Measurements from ENCODE around the gene DNAJC5.

Gene DNAJC5

DNA sequence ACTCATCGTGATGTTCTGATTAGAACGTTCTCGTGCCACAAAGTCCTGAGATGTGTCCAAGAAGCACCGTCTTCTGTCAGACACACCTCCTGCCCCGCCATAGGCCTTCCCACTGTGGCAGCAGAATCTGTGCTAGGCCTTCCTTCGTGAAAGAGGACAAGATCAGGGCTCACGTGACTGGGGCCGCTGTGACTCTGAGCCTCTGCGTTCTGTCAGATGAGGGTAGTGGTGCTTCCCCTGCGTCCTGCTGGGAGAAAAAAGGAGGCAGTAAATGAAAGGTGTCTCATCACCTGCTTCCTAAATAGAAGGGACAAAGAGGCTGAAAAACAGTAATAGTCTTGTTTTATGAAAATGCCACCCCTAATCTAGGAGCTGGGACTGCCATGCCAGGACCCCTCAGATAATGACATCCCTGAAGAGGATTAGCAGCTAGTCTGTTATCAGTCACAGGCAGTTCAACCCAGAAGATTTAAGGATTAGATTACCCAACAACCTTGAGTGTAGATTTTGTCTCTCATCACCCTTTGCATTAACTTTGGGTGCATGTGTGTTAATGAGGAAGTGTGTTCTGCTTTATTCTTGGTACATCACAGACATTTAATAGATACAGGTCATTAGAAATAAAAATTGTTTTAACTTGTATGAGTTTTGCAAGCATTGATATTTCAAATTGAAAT, 4.1 kb downstream of the DNAJC5 start:
- no peak overlapping the region for H2BK5ac ChIP-seq (ENCODE audit: low read depth, low read length, poor library complexity)
- H3K9ac ChIP-seq (ENCODE audit: low read length), result no peak overlapping the region
- no peak overlapping the region for H2BK12ac ChIP-seq (ENCODE audit: low read length)
- WGBS (ENCODE audit: extremely low coverage, insufficient coverage, insufficient read length), result no CpG with 5 or more reads among the region's 10 CpGs
- no peak overlapping the region for H3K23ac ChIP-seq (ENCODE audit: low read length)
- no peak overlapping the region for H2AK5ac ChIP-seq (ENCODE audit: low read length)
- no peak overlapping the region for H2AFZ ChIP-seq (ENCODE audit: insufficient read depth, low read length, poor library complexity)
- no peak overlapping the region for H3K18ac ChIP-seq (ENCODE audit: low read length)
- no peak overlapping the region for H3K14ac ChIP-seq (ENCODE audit: low read length)
- no peaks in the 10 kb centered on the region for H3K9me3 ChIP-seq (ENCODE audit: insufficient read depth, low read depth, low read length)
- peaks cover 5 to 12% of the 10 kb centered on the region in 2 experiments for H3K36me3 ChIP-seq (ENCODE audit: control insufficient read depth in 1 of 2, insufficient read depth in 2 of 2, low read length in 2 of 2)
- peak overlapping the region; percentile 48 for H3K4ac ChIP-seq (ENCODE audit: low read depth, low read length)
- no peak overlapping the region for H4K12ac ChIP-seq (ENCODE audit: low read depth, low read length)
- no peaks in the 10 kb centered on the region for H3K27me3 ChIP-seq (ENCODE audit: insufficient read depth, low read length)
- H3K4me1 ChIP-seq (ENCODE audit: control insufficient read depth in 1 of 2, insufficient read depth in 2 of 2, low read length in 2 of 2), result peaks cover 7% of the 10 kb centered on the region in 2 experiments
- no peak overlapping the region for H3K27ac ChIP-seq (ENCODE audit: low read depth, low read length)
- H2BK120ac ChIP-seq (ENCODE audit: insufficient read depth, low read length, poor library complexity), result no peak overlapping the region
- H3K4me3 ChIP-seq (ENCODE audit: low read depth, low read length), result no peak overlapping the region
- H4K91ac ChIP-seq (ENCODE audit: low read depth, low read length), result no peak overlapping the region
- H4K8ac ChIP-seq (ENCODE audit: low read depth, low read length), result no peak overlapping the region
- H3K79me1 ChIP-seq (ENCODE audit: low read length), result no peaks in the 10 kb centered on the region
- peaks cover 14% of the 10 kb centered on the region for H3K79me2 ChIP-seq (ENCODE audit: control insufficient read depth, insufficient read depth, low read length, poor library complexity)
- H3K4me2 ChIP-seq (ENCODE audit: low read length), result no peak overlapping the region
- DNase-seq, result peak; percentile 93

DNA sequence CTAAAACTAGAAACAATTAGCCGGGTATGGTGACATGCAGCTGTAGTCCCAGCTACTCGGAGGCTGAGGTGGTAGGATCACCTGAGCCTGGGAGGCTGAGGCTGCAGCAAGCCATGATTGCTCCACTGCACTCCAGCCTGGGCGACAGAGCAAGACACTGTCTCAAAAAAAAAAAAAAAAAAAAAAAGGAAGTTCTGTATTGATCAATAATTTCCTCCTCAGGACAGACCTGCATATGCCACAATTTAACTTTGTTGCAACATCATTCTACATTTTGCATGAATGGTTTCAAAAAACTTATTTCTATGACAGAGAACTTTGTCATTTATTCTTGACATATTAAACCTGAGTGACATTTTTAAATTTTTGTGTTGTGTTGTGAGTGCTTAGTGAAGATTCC, 5.5 kb downstream of the DNAJC5 start:
- DNase-seq, result no peak
- peaks cover 16% of the 10 kb centered on the region for H3K79me2 ChIP-seq (ENCODE audit: control insufficient read depth, insufficient read depth, low read length, poor library complexity)
- H3K27me3 ChIP-seq (ENCODE audit: insufficient read depth, low read length), result no peaks in the 10 kb centered on the region
- H4K91ac ChIP-seq (ENCODE audit: low read depth, low read length), result no peak overlapping the region
- H3K4me2 ChIP-seq (ENCODE audit: low read length), result no peak overlapping the region
- no peak overlapping the region for H3K9ac ChIP-seq (ENCODE audit: low read length)
- H3K4me3 ChIP-seq (ENCODE audit: low read depth, low read length), result no peak overlapping the region
- H3K4ac ChIP-seq (ENCODE audit: low read depth, low read length), result no peak overlapping the region
- no peak overlapping the region for H4K8ac ChIP-seq (ENCODE audit: low read depth, low read length)
- H3K9me3 ChIP-seq (ENCODE audit: insufficient read depth, low read depth, low read length), result no peaks in the 10 kb centered on the region
- no peak overlapping the region for H2BK120ac ChIP-seq (ENCODE audit: insufficient read depth, low read length, poor library complexity)
- H3K27ac ChIP-seq (ENCODE audit: low read depth, low read length), result no peak overlapping the region
- H2AFZ ChIP-seq (ENCODE audit: insufficient read depth, low read length, poor library complexity), result no peak overlapping the region
- H2AK5ac ChIP-seq (ENCODE audit: low read length), result no peak overlapping the region
- no peak overlapping the region for H4K12ac ChIP-seq (ENCODE audit: low read depth, low read length)
- peaks cover 4% of the 10 kb centered on the region in 2 experiments for H3K4me1 ChIP-seq (ENCODE audit: control insufficient read depth in 1 of 2, insufficient read depth in 2 of 2, low read length in 2 of 2)
- H2BK12ac ChIP-seq (ENCODE audit: low read length), result no peak overlapping the region
- no peak overlapping the region for H3K14ac ChIP-seq (ENCODE audit: low read length)
- H3K79me1 ChIP-seq (ENCODE audit: low read length), result no peaks in the 10 kb centered on the region
- peaks cover 5 to 12% of the 10 kb centered on the region in 2 experiments for H3K36me3 ChIP-seq (ENCODE audit: control insufficient read depth in 1 of 2, insufficient read depth in 2 of 2, low read length in 2 of 2)
- no peak overlapping the region for H3K18ac ChIP-seq (ENCODE audit: low read length)
- H3K23ac ChIP-seq (ENCODE audit: low read length), result no peak overlapping the region
- no CpG with 5 or more reads among the region's 3 CpGs for WGBS (ENCODE audit: extremely low coverage, insufficient coverage, insufficient read length)
- no peak overlapping the region for H2BK5ac ChIP-seq (ENCODE audit: low read depth, low read length, poor library complexity)

DNA sequence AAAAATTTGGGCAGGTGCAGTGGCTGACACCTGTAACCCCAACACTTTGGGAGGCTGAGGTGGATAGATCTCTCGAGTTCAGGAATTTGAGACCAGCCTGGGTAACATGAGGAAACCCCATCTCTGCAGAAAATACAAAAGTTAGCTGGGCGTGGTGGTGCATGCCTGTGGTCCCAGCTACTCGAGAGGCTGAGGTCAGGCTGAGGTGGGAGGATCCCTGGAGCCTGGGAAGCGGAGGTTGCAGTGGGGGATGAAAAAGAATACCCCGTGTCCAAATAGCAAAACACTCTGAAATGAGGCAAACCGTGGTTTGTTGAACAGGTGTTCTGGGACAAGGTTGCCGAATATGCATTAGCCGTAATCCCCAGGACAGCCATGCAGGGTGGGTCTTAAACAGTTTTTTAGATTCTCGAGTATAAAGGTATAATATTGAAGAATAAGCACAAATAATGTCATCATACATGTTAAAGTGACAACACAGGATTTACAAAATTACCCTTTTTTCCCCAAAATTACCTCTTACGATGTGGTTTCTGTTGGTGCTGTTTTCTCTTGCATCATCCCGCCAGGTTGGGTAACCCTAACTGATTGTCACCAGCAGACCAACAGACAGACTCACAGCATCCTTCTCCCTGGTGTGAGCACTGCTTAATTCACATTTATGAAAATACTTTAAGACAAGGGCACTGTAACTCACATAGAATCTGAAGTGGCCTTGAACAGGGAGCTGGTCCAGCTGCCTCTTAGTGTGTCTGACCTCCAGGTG, 9.1 kb downstream of the DNAJC5 start:
- Histone ChIP-seq H3K4me1 (ENCODE audit: control insufficient read depth in 1 of 2, insufficient read depth in 2 of 2, low read length in 2 of 2) (no peaks in the 10 kb centered on the region), H3K23ac (ENCODE audit: low read length) (no peak overlapping the region), H3K9ac (ENCODE audit: low read length) (no peak overlapping the region), H3K18ac (ENCODE audit: low read length) (no peak overlapping the region), H2AK5ac (ENCODE audit: low read length) (no peak overlapping the region), H2BK12ac (ENCODE audit: low read length) (no peak overlapping the region), H3K79me1 (ENCODE audit: low read length) (no peaks in the 10 kb centered on the region), H2AFZ (ENCODE audit: insufficient read depth, low read length, poor library complexity) (no peak overlapping the region), H2BK5ac (ENCODE audit: low read depth, low read length, poor library complexity) (no peak overlapping the region), H3K27ac (ENCODE audit: low read depth, low read length) (no peak overlapping the region), H3K36me3 (ENCODE audit: control insufficient read depth in 1 of 2, insufficient read depth in 2 of 2, low read length in 2 of 2) (peaks cover 3 to 7% of the 10 kb centered on the region in 2 experiments), H3K27me3 (ENCODE audit: insufficient read depth, low read length) (no peaks in the 10 kb centered on the region), H3K4me3 (ENCODE audit: low read depth, low read length) (no peak overlapping the region), H3K14ac (ENCODE audit: low read length) (no peak overlapping the region), H3K79me2 (ENCODE audit: control insufficient read depth, insufficient read depth, low read length, poor library complexity) (peaks cover 7% of the 10 kb centered on the region), H4K8ac (ENCODE audit: low read depth, low read length) (no peak overlapping the region), H3K9me3 (ENCODE audit: insufficient read depth, low read depth, low read length) (no peaks in the 10 kb centered on the region), H2BK120ac (ENCODE audit: insufficient read depth, low read length, poor library complexity) (no peak overlapping the region), H4K12ac (ENCODE audit: low read depth, low read length) (no peak overlapping the region), H3K4ac (ENCODE audit: low read depth, low read length) (peak overlapping the region; percentile 34), H4K91ac (ENCODE audit: low read depth, low read length) (no peak overlapping the region), H3K4me2 (ENCODE audit: low read length) (no peak overlapping the region)
- no CpG with 5 or more reads among the region's 11 CpGs for WGBS (ENCODE audit: extremely low coverage, insufficient coverage, insufficient read length)
- DNase-seq, result no peak

DNA sequence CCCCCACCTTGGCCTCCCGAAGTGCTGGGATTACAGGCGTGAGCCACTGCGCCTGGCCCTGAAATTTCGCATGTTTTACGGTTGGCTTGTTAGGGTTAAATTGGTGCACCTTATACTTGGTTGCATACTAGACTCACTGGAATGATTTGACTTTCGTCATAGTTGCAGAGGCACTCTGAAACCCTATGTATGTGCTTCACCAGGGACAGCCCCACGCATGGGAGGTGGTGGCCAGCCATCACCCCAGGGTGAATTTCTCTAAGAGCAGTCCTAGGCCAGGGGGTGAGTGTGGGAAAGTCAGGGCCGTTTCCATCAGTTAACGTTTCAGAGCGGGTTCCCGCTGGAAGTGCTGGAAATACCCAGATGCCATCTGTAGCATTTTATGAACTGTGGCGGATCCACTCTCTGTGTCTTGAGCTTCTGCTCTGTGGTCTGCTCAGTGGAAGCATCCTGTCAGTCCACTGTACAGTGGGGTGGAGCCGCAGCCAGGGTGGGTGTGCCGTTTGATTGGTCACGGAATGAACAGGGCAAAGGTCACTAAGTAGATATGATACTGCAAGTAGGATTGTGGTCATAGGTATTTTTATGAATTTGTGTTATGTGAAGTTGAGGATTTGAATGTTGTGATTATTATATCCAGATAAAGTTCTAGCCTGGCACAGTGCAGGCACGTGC, 13.2 kb downstream of the DNAJC5 start:
- Histone ChIP-seq H2BK5ac (ENCODE audit: low read depth, low read length, poor library complexity) (no peak overlapping the region), H3K79me1 (ENCODE audit: low read length) (no peaks in the 10 kb centered on the region), H4K91ac (ENCODE audit: low read depth, low read length) (no peak overlapping the region), H3K9ac (ENCODE audit: low read length) (no peak overlapping the region), H3K27ac (ENCODE audit: low read depth, low read length) (no peak overlapping the region), H2BK12ac (ENCODE audit: low read length) (no peak overlapping the region), H2AFZ (ENCODE audit: insufficient read depth, low read length, poor library complexity) (no peak overlapping the region), H3K23ac (ENCODE audit: low read length) (no peak overlapping the region), H3K4me1 (ENCODE audit: control insufficient read depth in 1 of 2, insufficient read depth in 2 of 2, low read length in 2 of 2) (no peaks in the 10 kb centered on the region), H3K14ac (ENCODE audit: low read length) (no peak overlapping the region), H3K4me2 (ENCODE audit: low read length) (no peak overlapping the region), H3K36me3 (ENCODE audit: control insufficient read depth in 1 of 2, insufficient read depth in 2 of 2, low read length in 2 of 2) (peaks cover 0 to 3% of the 10 kb centered on the region in 2 experiments), H3K9me3 (ENCODE audit: insufficient read depth, low read depth, low read length) (no peaks in the 10 kb centered on the region), H2BK120ac (ENCODE audit: insufficient read depth, low read length, poor library complexity) (no peak overlapping the region), H2AK5ac (ENCODE audit: low read length) (no peak overlapping the region), H3K79me2 (ENCODE audit: control insufficient read depth, insufficient read depth, low read length, poor library complexity) (peaks cover 15% of the 10 kb centered on the region), H3K4ac (ENCODE audit: low read depth, low read length) (peak overlapping the region; percentile 41), H4K12ac (ENCODE audit: low read depth, low read length) (no peak overlapping the region), H3K18ac (ENCODE audit: low read length) (no peak overlapping the region), H3K27me3 (ENCODE audit: insufficient read depth, low read length) (no peaks in the 10 kb centered on the region), H3K4me3 (ENCODE audit: low read depth, low read length) (no peak overlapping the region), H4K8ac (ENCODE audit: low read depth, low read length) (no peak overlapping the region)
- WGBS (ENCODE audit: extremely low coverage, insufficient coverage, insufficient read length), result no CpG with 5 or more reads among the region's 16 CpGs
- DNase-seq, result no peak
